Mesodermal cell (in vitro differentiated cells): ENCODE results near the gene TOX3.

Experiments used
- H3K27ac ChIP-seq: 2 replicates; pipeline ENCODE4 v1.7.0; 2013; ENCODE audit warnings: mild to moderate bottlenecking, low read depth, low read length, moderate library complexity; ENCODE audit not compliant: severe bottlenecking
- H3K36me3 ChIP-seq: 2 replicates; pipeline ENCODE4 v1.7.1; 2013; ENCODE audit warnings: mild to moderate bottlenecking, low read length, moderate library complexity; ENCODE audit not compliant: control insufficient read depth, insufficient read depth
- H3K4me1 ChIP-seq: one replicate; pipeline ENCODE4 v1.7.1; 2013; ENCODE audit warnings: mild to moderate bottlenecking, low read length; ENCODE audit not compliant: insufficient read depth, control insufficient read depth, poor library complexity, severe bottlenecking
- H3K4me3 ChIP-seq: 2 replicates; pipeline ENCODE4 v1.7.0; 2013; ENCODE audit warnings: low read length, control low read depth, mild to moderate bottlenecking; ENCODE audit not compliant: insufficient read depth, poor library complexity, severe bottlenecking; ENCODE audit errors: extremely low read depth
- H3K9me3 ChIP-seq: 2 replicates; pipeline ENCODE4 v1.7.1; 2013; ENCODE audit warnings: mild to moderate bottlenecking, low read length, moderate library complexity; ENCODE audit not compliant: control insufficient read depth
- WGBS, 2 experiments: methylation state at CpG; one replicate each; pipeline ENCODE4 v1.1.5; 2013; ENCODE audit warnings: missing lambda C conversion rate in 2 of 2; ENCODE audit not compliant: insufficient coverage in 2 of 2; 5-methylcytosine and 5-hydroxymethylcytosine counted together

Gene TOX3

GRCh38 chr16:52469775-52470174 is 77.2 kb downstream of the TOX3 start:
- H3K27ac ChIP-seq = no peak overlapping the region
- no CpG with 5 or more reads among the region's 3 CpGs for WGBS, 2 experiments
- H3K9me3 ChIP-seq = no peaks in the 10 kb centered on the region
- no peaks in the 10 kb centered on the region for H3K36me3 ChIP-seq
- no peak overlapping the region for H3K4me3 ChIP-seq
- peaks cover 3% of the 10 kb centered on the region for H3K4me1 ChIP-seq

- H3K4me3 ChIP-seq = no peak overlapping the region
- H3K36me3 ChIP-seq = no peaks in the 10 kb centered on the region
- no peaks in the 10 kb centered on the region for H3K9me3 ChIP-seq
- H3K4me1 ChIP-seq = peaks cover 3% of the 10 kb centered on the region
- WGBS, 2 experiments = 96% methylated on average over 4 of the region's 6 CpGs; no CpG with 5 or more reads in 1 of the 2 experiments
- H3K27ac ChIP-seq = no peak overlapping the region
Observed at GRCh38 chr16:52469091-52469490, 77.9 kb downstream of the TOX3 start.

GRCh38 chr16:52467753-52468152 is 79.2 kb downstream of the TOX3 start:
- WGBS, 2 experiments = 100% methylated on average over 1 of the region's 1 CpG; no CpG with 5 or more reads in 1 of the 2 experiments
- H3K27ac ChIP-seq = no peak overlapping the region
- peaks cover 3% of the 10 kb centered on the region for H3K4me1 ChIP-seq
- no peaks in the 10 kb centered on the region for H3K9me3 ChIP-seq
- no peak overlapping the region for H3K4me3 ChIP-seq
- H3K36me3 ChIP-seq = no peaks in the 10 kb centered on the region

GRCh38 chr16:52466994-52467393 is 79.9 kb downstream of the TOX3 start:
- WGBS, 2 experiments = no CpG with 5 or more reads among the region's 3 CpGs
- H3K4me1 ChIP-seq = peaks cover 3% of the 10 kb centered on the region
- no peaks in the 10 kb centered on the region for H3K9me3 ChIP-seq
- no peak overlapping the region for H3K4me3 ChIP-seq
- no peaks in the 10 kb centered on the region for H3K36me3 ChIP-seq
- no peak overlapping the region for H3K27ac ChIP-seq

GRCh38 chr16:52465711-52466267 is 81.2 kb downstream of the TOX3 start:
- Histone ChIP-seq H3K36me3 (no peaks in the 10 kb centered on the region), H3K4me3 (no peak overlapping the region), H3K4me1 (peaks cover 3% of the 10 kb centered on the region), H3K9me3 (no peaks in the 10 kb centered on the region), H3K27ac (no peak overlapping the region)
- 80 to 100% methylated on average over 1 to 2 of the region's 5 CpGs for WGBS, 2 experiments

- Histone ChIP-seq H3K9me3 (no peaks in the 10 kb centered on the region), H3K36me3 (no peaks in the 10 kb centered on the region), H3K4me1 (peaks cover 3% of the 10 kb centered on the region), H3K4me3 (no peak overlapping the region), H3K27ac (no peak overlapping the region)
- 78 to 97% methylated on average over 2 to 3 of the region's 8 CpGs for WGBS, 2 experiments
Observed at GRCh38 chr16:52463904-52464303, 83.0 kb downstream of the TOX3 start.

- no peak overlapping the region for H3K27ac ChIP-seq
- H3K36me3 ChIP-seq = no peaks in the 10 kb centered on the region
Observed at GRCh38 chr16:52462816-52463215, 84.1 kb downstream of the TOX3 start.

GRCh38 chr16:52460639-52461178 is 86.2 kb downstream of the TOX3 start:
- Histone ChIP-seq H3K4me3 (no peak overlapping the region), H3K36me3 (no peaks in the 10 kb centered on the region), H3K27ac (no peak overlapping the region), H3K9me3 (no peaks in the 10 kb centered on the region), H3K4me1 (peaks cover 9% of the 10 kb centered on the region)
- 60% methylated on average over 1 of the region's 1 CpG; no CpG with 5 or more reads in 1 of the 2 experiments for WGBS, 2 experiments

More at GRCh38 chr16:52462816-52463215, 84.1 kb downstream of the TOX3 start:
- no peak overlapping the region for H3K4me3 ChIP-seq
- no peaks in the 10 kb centered on the region for H3K9me3 ChIP-seq
- no peaks in the 10 kb centered on the region for H3K4me1 ChIP-seq

- no peaks in the 10 kb centered on the region for H3K36me3 ChIP-seq
- H3K9me3 ChIP-seq = no peaks in the 10 kb centered on the region
- WGBS, 2 experiments = no CpG with 5 or more reads among the region's 3 CpGs
- no peak overlapping the region for H3K4me3 ChIP-seq
- H3K4me1 ChIP-seq = peaks cover 9% of the 10 kb centered on the region
- H3K27ac ChIP-seq = peak overlapping the region; percentile 94
Observed at GRCh38 chr16:52456368-52456767, 90.6 kb downstream of the TOX3 start.

GRCh38 chr16:52455549-52456277 is 91.2 kb downstream of the TOX3 start:
- no peaks in the 10 kb centered on the region for H3K36me3 ChIP-seq
- peaks cover 9% of the 10 kb centered on the region for H3K4me1 ChIP-seq
- no peaks in the 10 kb centered on the region for H3K9me3 ChIP-seq
- no peak overlapping the region for H3K4me3 ChIP-seq
- no peak overlapping the region for H3K27ac ChIP-seq
- WGBS, 2 experiments = 88 to 94% methylated on average over 3 of the region's 3 CpGs

GRCh38 chr16:52453644-52454043 is 93.3 kb downstream of the TOX3 start:
- Histone ChIP-seq H3K9me3 (no peaks in the 10 kb centered on the region), H3K36me3 (no peaks in the 10 kb centered on the region), H3K27ac (no peak overlapping the region), H3K4me1 (peaks cover 15% of the 10 kb centered on the region), H3K4me3 (no peak overlapping the region)
- 89 to 100% methylated on average over 1 of the region's 1 CpG for WGBS, 2 experiments
